NCI-H2171 treated with DMSO at 0.1 percent for 48 hours (cell line): ENCODE data around the gene ABCC9.
"Not testable (repeated sequence)": the region's sequence is repeated elsewhere in the genome, so short reads cannot be mapped to it uniquely, and the experiment has no call there.

ENCODE experiments used
- DNase-seq: peaks from one replicate; lab custom pipeline; 2025; lab: John Stamatoyannopoulos, UW

Gene ABCC9

GRCh38 chr12:21933656-21934055, 7.6 kb downstream of the ABCC9 start:
- no peak for DNase-seq

GRCh38 chr12:21929972-21930371, 11.3 kb downstream of the ABCC9 start:
- DNase-seq, result not testable (repeated sequence)

- no peak for DNase-seq
Observed at GRCh38 chr12:21925296-21925913, 15.8 kb downstream of the ABCC9 start.

- DNase-seq, result no peak
Observed at GRCh38 chr12:21921436-21921835, 19.8 kb downstream of the ABCC9 start.

- DNase-seq, result no peak
Observed at GRCh38 chr12:21918456-21918855, 22.8 kb downstream of the ABCC9 start.

GRCh38 chr12:21913823-21914222, 27.4 kb downstream of the ABCC9 start:
- no peak for DNase-seq

GRCh38 chr12:21912318-21912717, 28.9 kb downstream of the ABCC9 start:
- DNase-seq, result no peak

GRCh38 chr12:21911832-21912231, 29.4 kb downstream of the ABCC9 start:
- DNase-seq, result no peak

- no peak for DNase-seq
Observed at GRCh38 chr12:21910657-21911056, 30.6 kb downstream of the ABCC9 start.

- DNase-seq, result no peak
Observed at GRCh38 chr12:21907948-21908837, 33.0 kb downstream of the ABCC9 start.

GRCh38 chr12:21906919-21907493, 34.2 kb downstream of the ABCC9 start:
- DNase-seq, result no peak

GRCh38 chr12:21899532-21899931, 41.7 kb downstream of the ABCC9 start:
- DNase-seq, result not testable (repeated sequence)

- no peak for DNase-seq
Observed at GRCh38 chr12:21895651-21896050, 45.6 kb downstream of the ABCC9 start.

- no peak for DNase-seq
Observed at GRCh38 chr12:21894792-21895595, 46.2 kb downstream of the ABCC9 start.

GRCh38 chr12:21893924-21894323, 47.3 kb downstream of the ABCC9 start:
- no peak for DNase-seq

- no peak for DNase-seq
Observed at GRCh38 chr12:21892341-21892740, 48.9 kb downstream of the ABCC9 start.

- no peak for DNase-seq
Observed at GRCh38 chr12:21891751-21892217, 49.4 kb downstream of the ABCC9 start.

GRCh38 chr12:21888276-21888863, 52.9 kb downstream of the ABCC9 start:
- DNase-seq, result no peak

- DNase-seq, result no peak
Observed at GRCh38 chr12:21884936-21885335, 56.3 kb downstream of the ABCC9 start.

- DNase-seq, result no peak
Observed at GRCh38 chr12:21882635-21883034, 58.6 kb downstream of the ABCC9 start.

- no peak for DNase-seq
Observed at GRCh38 chr12:21881965-21882364, 59.3 kb downstream of the ABCC9 start.

- no peak for DNase-seq
Observed at GRCh38 chr12:21879312-21879711, 61.9 kb downstream of the ABCC9 start.
